ENCODE data around the gene SH2D3C.

The SH2D3C gene

GRCh38 chr9:127711226-127711701 is 67.2 kb downstream of the SH2D3C start:
- H3K4me3 ChIP-seq (ENCODE audit: low read depth, low read length): no peak overlapping the region
- no peak for DNase-seq (ENCODE audit: low read depth)

- H3K4me3 ChIP-seq (ENCODE audit: low read depth, low read length): no peak overlapping the region
- DNase-seq (ENCODE audit: low read depth): no peak
Measured at GRCh38 chr9:127710204-127710783, 68.2 kb downstream of the SH2D3C start.

GRCh38 chr9:127708952-127709587 is 69.4 kb downstream of the SH2D3C start:
- no peak overlapping the region for H3K4me3 ChIP-seq (ENCODE audit: low read depth, low read length)
- DNase-seq (ENCODE audit: low read depth): no peak

- no peak overlapping the region for H3K4me3 ChIP-seq (ENCODE audit: low read depth, low read length)
- DNase-seq (ENCODE audit: low read depth): no peak
Measured at GRCh38 chr9:127707766-127708165, 70.7 kb downstream of the SH2D3C start.

- no peak for DNase-seq (ENCODE audit: low read depth)
- no peak within 1 kb of the TSS for H3K4me3 ChIP-seq (ENCODE audit: low read depth, low read length)
Measured at GRCh38 chr9:127706836-127707241, 71.6 kb downstream of the SH2D3C start, which contains the start of gene CFAP157. CFAP157 (plus strand) TSS chr9:127706988; CDS start chr9:127707032, 44 bp downstream.

- no peak overlapping the region for H3K4me3 ChIP-seq (ENCODE audit: low read depth, low read length)
- DNase-seq (ENCODE audit: low read depth): no peak
Measured at GRCh38 chr9:127705577-127706379, 72.7 kb downstream of the SH2D3C start.

GRCh38 chr9:127703289-127703946 is 75.0 kb downstream of the SH2D3C start:
- no peak for DNase-seq (ENCODE audit: low read depth)
- H3K4me3 ChIP-seq (ENCODE audit: low read depth, low read length): no peak overlapping the region

- no peak for DNase-seq (ENCODE audit: low read depth)
- H3K4me3 ChIP-seq (ENCODE audit: low read depth, low read length): no peak overlapping the region
Measured at GRCh38 chr9:127700594-127701255, 77.7 kb downstream of the SH2D3C start.

GRCh38 chr9:127700140-127700539 is 78.3 kb downstream of the SH2D3C start:
- no peak overlapping the region for H3K4me3 ChIP-seq (ENCODE audit: low read depth, low read length)
- DNase-seq (ENCODE audit: low read depth): no peak

- H3K4me3 ChIP-seq (ENCODE audit: low read depth, low read length): peak overlapping the region; percentile 40
- peak; percentile 87 for DNase-seq (ENCODE audit: low read depth)
Measured at GRCh38 chr9:127698985-127699670, 79.3 kb downstream of the SH2D3C start.

GRCh38 chr9:127698386-127698785 is 80.1 kb downstream of the SH2D3C start:
- no peak for DNase-seq (ENCODE audit: low read depth)
- no peak overlapping the region for H3K4me3 ChIP-seq (ENCODE audit: low read depth, low read length)

- no peak for DNase-seq (ENCODE audit: low read depth)
- no peak overlapping the region for H3K4me3 ChIP-seq (ENCODE audit: low read depth, low read length)
Measured at GRCh38 chr9:127697575-127697974, 80.9 kb downstream of the SH2D3C start.

- DNase-seq (ENCODE audit: low read depth): no peak
- H3K4me3 ChIP-seq (ENCODE audit: low read depth, low read length): no peak overlapping the region
Measured at GRCh38 chr9:127694890-127695720, 83.4 kb downstream of the SH2D3C start.

- H3K4me3 ChIP-seq (ENCODE audit: low read depth, low read length): no peak overlapping the region
- no peak for DNase-seq (ENCODE audit: low read depth)
Measured at GRCh38 chr9:127693697-127694096, 84.8 kb downstream of the SH2D3C start.

GRCh38 chr9:127693143-127693542 is 85.3 kb downstream of the SH2D3C start:
- no peak for DNase-seq (ENCODE audit: low read depth)
- no peak overlapping the region for H3K4me3 ChIP-seq (ENCODE audit: low read depth, low read length)

GRCh38 chr9:127692071-127692470 is 86.4 kb downstream of the SH2D3C start:
- no peak overlapping the region for H3K4me3 ChIP-seq (ENCODE audit: low read depth, low read length)
- no peak for DNase-seq (ENCODE audit: low read depth)

GRCh38 chr9:127690735-127691134 is 87.7 kb downstream of the SH2D3C start:
- no peak for DNase-seq (ENCODE audit: low read depth)
- H3K4me3 ChIP-seq (ENCODE audit: low read depth, low read length): no peak overlapping the region

Measured in skeletal muscle cell (primary cell).